HG03558 (cell line): ENCODE data around the gene CLBA1.

Source experiments
- ATAC-seq: cut with Tn5 transposase; IDR thresholded peaks from one replicate; pipeline ENCODE4 v1.9.1; 2021; ENCODE audit warnings: moderate number of reproducible peaks; ENCODE audit not compliant: unreplicated experiment; ENCODE audit errors: extremely low read depth

The CLBA1 gene

GRCh38 chr14:105039458-105040205, 54.0 kb downstream of the CLBA1 start:
- no peak for ATAC-seq

GRCh38 chr14:105041841-105042765, 56.5 kb downstream of the CLBA1 start:
- no peak for ATAC-seq

- no peak for ATAC-seq
These were observed 57.2 kb downstream of the CLBA1 start for GRCh38 chr14:105042813-105043212.

- no peak for ATAC-seq
These were observed 58.1 kb downstream of the CLBA1 start for GRCh38 chr14:105043641-105044040.
